ENCODE results near the gene EEF1B2.

GRCh38 chr2:206127656-206128055, 32.0 kb upstream of the EEF1B2 start:
- TF ChIP-seq CTCF (IDR thresholded peaks at IDR 0.05) (no peak), POLR2A (IDR thresholded peaks at IDR 0.05) (no peak)

Data from adrenal gland (tissue), 5 donors.